ENCODE data around the gene ECE1. TPM values are rescaled to one million over a fixed set of nuclear protein-coding genes. Genes with fewer than 3 reads are reported as not detected.

ECE1 gene
- total and polyA plus RNA-seq, 10 of the 15 experiments (the other 5 are each of a cell fraction or from before 2014, with no cell fraction given) = 0.97 to 81.0 (median 37.0) TPM

DNA sequence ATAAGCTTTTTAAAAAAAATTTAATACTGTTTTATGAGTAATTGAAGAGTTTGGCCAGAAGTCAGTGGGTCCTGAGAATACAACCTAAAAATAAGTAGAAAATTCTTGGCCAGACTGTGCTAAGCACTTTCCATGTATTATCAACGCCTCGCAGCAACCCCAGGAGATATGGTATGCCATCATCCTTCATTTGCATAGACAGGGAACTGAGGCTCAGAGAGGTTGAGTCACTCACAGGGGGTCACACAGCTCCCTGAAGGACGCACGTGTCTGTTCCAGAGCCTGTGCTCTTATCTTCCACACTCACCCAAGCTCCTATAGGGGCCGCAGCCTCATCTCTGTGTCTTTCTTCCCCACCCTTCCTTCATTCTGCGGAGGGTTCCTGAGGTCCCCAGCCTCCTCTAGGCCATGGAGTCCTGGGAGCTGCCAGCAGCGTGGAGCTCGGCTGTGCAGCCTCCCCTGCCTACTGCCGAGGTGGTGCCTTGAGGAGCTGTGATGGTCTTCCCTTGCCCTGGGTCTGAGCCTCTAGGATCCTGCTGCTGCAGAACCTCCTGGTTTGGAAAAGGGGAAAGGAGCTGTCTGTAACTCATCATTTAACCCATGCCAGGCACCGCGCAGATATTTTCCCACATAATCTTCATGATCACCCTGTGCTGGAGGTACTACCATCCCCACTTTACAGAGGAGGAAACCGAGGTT, 30.3 kb upstream of the ECE1 start (continued):
- TF ChIP-seq, protein P1, sequence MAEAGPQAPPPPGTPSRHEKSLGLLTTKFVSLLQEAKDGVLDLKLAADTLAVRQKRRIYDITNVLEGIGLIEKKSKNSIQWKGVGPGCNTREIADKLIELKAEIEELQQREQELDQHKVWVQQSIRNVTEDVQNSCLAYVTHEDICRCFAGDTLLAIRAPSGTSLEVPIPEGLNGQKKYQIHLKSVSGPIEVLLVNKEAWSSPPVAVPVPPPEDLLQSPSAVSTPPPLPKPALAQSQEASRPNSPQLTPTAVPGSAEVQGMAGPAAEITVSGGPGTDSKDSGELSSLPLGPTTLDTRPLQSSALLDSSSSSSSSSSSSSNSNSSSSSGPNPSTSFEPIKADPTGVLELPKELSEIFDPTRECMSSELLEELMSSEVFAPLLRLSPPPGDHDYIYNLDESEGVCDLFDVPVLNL (IDR thresholded peaks at IDR 0.05; ENCODE audit: low read depth, low read length) = no peak
- no peak for TF ChIP-seq FOXK2 (IDR thresholded peaks at IDR 0.05)
- no peak for TF ChIP-seq KAT2A (conservative IDR thresholded peaks at IDR 0.05; ENCODE audit: control insufficient read depth, low read depth, low read length)
- no peak for TF ChIP-seq RAD21 (IDR thresholded peaks at IDR 0.05; ENCODE audit: insufficient read depth, low read depth, low read length)
- TF ChIP-seq MYB (IDR thresholded peaks at IDR 0.05; ENCODE audit: borderline replicate concordance, low read depth, low read length) = no peak
- TF ChIP-seq, protein P2, sequence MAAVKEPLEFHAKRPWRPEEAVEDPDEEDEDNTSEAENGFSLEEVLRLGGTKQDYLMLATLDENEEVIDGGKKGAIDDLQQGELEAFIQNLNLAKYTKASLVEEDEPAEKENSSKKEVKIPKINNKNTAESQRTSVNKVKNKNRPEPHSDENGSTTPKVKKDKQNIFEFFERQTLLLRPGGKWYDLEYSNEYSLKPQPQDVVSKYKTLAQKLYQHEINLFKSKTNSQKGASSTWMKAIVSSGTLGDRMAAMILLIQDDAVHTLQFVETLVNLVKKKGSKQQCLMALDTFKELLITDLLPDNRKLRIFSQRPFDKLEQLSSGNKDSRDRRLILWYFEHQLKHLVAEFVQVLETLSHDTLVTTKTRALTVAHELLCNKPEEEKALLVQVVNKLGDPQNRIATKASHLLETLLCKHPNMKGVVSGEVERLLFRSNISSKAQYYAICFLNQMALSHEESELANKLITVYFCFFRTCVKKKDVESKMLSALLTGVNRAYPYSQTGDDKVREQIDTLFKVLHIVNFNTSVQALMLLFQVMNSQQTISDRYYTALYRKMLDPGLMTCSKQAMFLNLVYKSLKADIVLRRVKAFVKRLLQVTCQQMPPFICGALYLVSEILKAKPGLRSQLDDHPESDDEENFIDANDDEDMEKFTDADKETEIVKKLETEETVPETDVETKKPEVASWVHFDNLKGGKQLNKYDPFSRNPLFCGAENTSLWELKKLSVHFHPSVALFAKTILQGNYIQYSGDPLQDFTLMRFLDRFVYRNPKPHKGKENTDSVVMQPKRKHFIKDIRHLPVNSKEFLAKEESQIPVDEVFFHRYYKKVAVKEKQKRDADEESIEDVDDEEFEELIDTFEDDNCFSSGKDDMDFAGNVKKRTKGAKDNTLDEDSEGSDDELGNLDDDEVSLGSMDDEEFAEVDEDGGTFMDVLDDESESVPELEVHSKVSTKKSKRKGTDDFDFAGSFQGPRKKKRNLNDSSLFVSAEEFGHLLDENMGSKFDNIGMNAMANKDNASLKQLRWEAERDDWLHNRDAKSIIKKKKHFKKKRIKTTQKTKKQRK (IDR thresholded peaks at IDR 0.05; ENCODE audit: low read depth, low read length) = no peak
- TF ChIP-seq WRNIP1 (IDR thresholded peaks at IDR 0.05; ENCODE audit: borderline replicate concordance, low read depth, low read length) = no peak
- TF ChIP-seq EZH2 (IDR thresholded peaks at IDR 0.05; ENCODE audit: borderline replicate concordance, control insufficient read depth, low read depth, low read length) = no peak
- TF ChIP-seq IKZF1 (conservative IDR thresholded peaks at IDR 0.05) = no peak
- TF ChIP-seq, protein P3, sequence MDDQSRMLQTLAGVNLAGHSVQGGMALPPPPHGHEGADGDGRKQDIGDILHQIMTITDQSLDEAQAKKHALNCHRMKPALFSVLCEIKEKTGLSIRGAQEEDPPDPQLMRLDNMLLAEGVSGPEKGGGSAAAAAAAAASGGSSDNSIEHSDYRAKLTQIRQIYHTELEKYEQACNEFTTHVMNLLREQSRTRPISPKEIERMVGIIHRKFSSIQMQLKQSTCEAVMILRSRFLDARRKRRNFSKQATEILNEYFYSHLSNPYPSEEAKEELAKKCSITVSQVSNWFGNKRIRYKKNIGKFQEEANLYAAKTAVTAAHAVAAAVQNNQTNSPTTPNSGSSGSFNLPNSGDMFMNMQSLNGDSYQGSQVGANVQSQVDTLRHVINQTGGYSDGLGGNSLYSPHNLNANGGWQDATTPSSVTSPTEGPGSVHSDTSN (IDR thresholded peaks at IDR 0.05; ENCODE audit: insufficient replicate concordance, low read depth, low read length) = no peak

All from GM12878 (cell line).